HG02981 (cell line): ENCODE data around the gene DSEL.

Experiments
- ATAC-seq: cut with Tn5 transposase; IDR thresholded peaks from one replicate; pipeline ENCODE4 v1.9.1; 2021; ENCODE audit warnings: mild to moderate bottlenecking, moderate library complexity; ENCODE audit not compliant: unreplicated experiment

Gene DSEL

GRCh38 chr18:67516539-67517443, at the start of gene DSEL:
Gene DSEL, minus strand, starts transcription at chr18:67516720. Its CDS starts 2,112 bp downstream, at chr18:67514608.
- peak; percentile 97 for ATAC-seq

- ATAC-seq = no peak
These were observed 36.9 kb upstream of the DSEL start for GRCh38 chr18:67553437-67553836.

- no peak for ATAC-seq
These were observed 34.5 kb upstream of the DSEL start for GRCh38 chr18:67550872-67551520.

GRCh38 chr18:67549946-67550345, 33.4 kb upstream of the DSEL start:
- no peak for ATAC-seq

GRCh38 chr18:67545681-67546080, 29.2 kb upstream of the DSEL start:
- no peak for ATAC-seq

GRCh38 chr18:67540559-67540958, 24.0 kb upstream of the DSEL start:
- ATAC-seq = no peak

GRCh38 chr18:67531929-67532328, 15.4 kb upstream of the DSEL start:
- no peak for ATAC-seq

GRCh38 chr18:67525328-67526099, 9.0 kb upstream of the DSEL start:
- ATAC-seq = no peak

- no peak for ATAC-seq
These were observed 3.9 kb upstream of the DSEL start for GRCh38 chr18:67520351-67520921.

- no peak for ATAC-seq
These were observed 3.1 kb upstream of the DSEL start for GRCh38 chr18:67519592-67519991.

GRCh38 chr18:67518566-67518965, 2.0 kb upstream of the DSEL start:
- no peak for ATAC-seq

GRCh38 chr18:67517444-67517765, 885 bp upstream of the DSEL start:
- ATAC-seq = no peak

GRCh38 chr18:67515942-67516538, 480 bp downstream of the DSEL start:
- ATAC-seq = peak; percentile 25

- no peak for ATAC-seq
These were observed 1.5 kb downstream of the DSEL start for GRCh38 chr18:67514901-67515540.

GRCh38 chr18:67514465-67514864, 2.1 kb downstream of the DSEL start:
- no peak for ATAC-seq

- ATAC-seq = no peak
These were observed 3.2 kb downstream of the DSEL start for GRCh38 chr18:67513280-67513679.

GRCh38 chr18:67511840-67512239, 4.7 kb downstream of the DSEL start:
- ATAC-seq = no peak

- no peak for ATAC-seq
These were observed 5.7 kb downstream of the DSEL start for GRCh38 chr18:67510831-67511230.

GRCh38 chr18:67509741-67510391, 6.7 kb downstream of the DSEL start:
- ATAC-seq = no peak

- ATAC-seq = no peak
These were observed 8.4 kb downstream of the DSEL start for GRCh38 chr18:67508146-67508545.
